ENCODE data around the gene HES2. TPM values are rescaled to one million over a fixed set of nuclear protein-coding genes. Genes with fewer than 3 reads are reported as not detected.
A peak's percentile ranks its signal among the peaks of the same experiment; 100 is the strongest.

Gene HES2
- total and polyA plus RNA-seq, 8 donors: 18.4 to 231 TPM; not detected in 6

GRCh38 chr1:6421266-6421665 is 1.5 kb upstream of the HES2 start:
- H3K9me3 ChIP-seq: no peaks in the 10 kb centered on the region
- TF ChIP-seq POLR2A (IDR thresholded peaks at IDR 0.05) (no peak), CTCF (IDR thresholded peaks at IDR 0.05) (no peak), EP300 (IDR thresholded peaks at IDR 0.05) (no peak), POLR2AphosphoS5 (IDR thresholded peaks at IDR 0.05) (no peak)
- H3K27me3 ChIP-seq: peaks cover 36 to 100% (median 97%) of the 10 kb centered on the region in 3 donors
- intact Hi-C loops (cut with DNase I; ENCODE audit: low total_unique reads): no loop called here
- no peaks in the 10 kb centered on the region for H3K36me3 ChIP-seq
- no peak overlapping the region for H3K4me3 ChIP-seq
- WGBS, 5 donors: 58 to 78% (median 69%) methylated on average over 4 of the region's 4 CpGs
- H3K4me1 ChIP-seq: peaks cover 48 to 64% (median 61%) of the 10 kb centered on the region in 4 donors
- H3K27ac ChIP-seq: no peak overlapping the region
- no peak for DNase-seq

GRCh38 chr1:6420454-6421042 is 829 bp upstream of the HES2 start:
- peak in 1 of 2 donors; percentile 68 for DNase-seq
- H3K4me1 ChIP-seq: peaks cover 48 to 60% (median 57%) of the 10 kb centered on the region in 4 donors
- no peak overlapping the region for H3K27ac ChIP-seq
- peaks cover 37 to 100% (median 97%) of the 10 kb centered on the region in 3 donors for H3K27me3 ChIP-seq
- peak overlapping the region; percentile 39 to 56 (median 43) for H3K4me3 ChIP-seq
- H3K36me3 ChIP-seq: no peaks in the 10 kb centered on the region
- intact Hi-C loops (cut with DNase I; ENCODE audit: low total_unique reads): no loop called here
- TF ChIP-seq POLR2AphosphoS5 (IDR thresholded peaks at IDR 0.05): no peak
- no peak for TF ChIP-seq CTCF (IDR thresholded peaks at IDR 0.05)
- TF ChIP-seq EP300 (IDR thresholded peaks at IDR 0.05): no peak
- no peak for TF ChIP-seq POLR2A (IDR thresholded peaks at IDR 0.05)
- 5 to 14% (median 8%) methylated on average over 14 to 44 of the region's 44 CpGs for WGBS, 5 donors
- H3K9me3 ChIP-seq: no peaks in the 10 kb centered on the region

GRCh38 chr1:6419397-6419803 is 319 bp downstream of the HES2 start:
- intact Hi-C loops (cut with DNase I; ENCODE audit: low total_unique reads): no loop called here
- 0 to 3% (median 2%) methylated on average over 30 to 48 of the region's 48 CpGs; no CpG with 5 or more reads in 2 of the 5 donors for WGBS, 5 donors
- H3K27me3 ChIP-seq: peaks cover 36 to 100% (median 97%) of the 10 kb centered on the region in 3 donors
- no peak overlapping the region for H3K27ac ChIP-seq
- peak in 1 of 2 donors; percentile 48 for DNase-seq
- no peaks in the 10 kb centered on the region for H3K9me3 ChIP-seq
- peaks cover 40 to 52% (median 49%) of the 10 kb centered on the region in 4 donors for H3K4me1 ChIP-seq
- no peak for TF ChIP-seq EP300 (IDR thresholded peaks at IDR 0.05)
- TF ChIP-seq POLR2A (IDR thresholded peaks at IDR 0.05): no peak
- TF ChIP-seq CTCF (IDR thresholded peaks at IDR 0.05): no peak
- TF ChIP-seq POLR2AphosphoS5 (IDR thresholded peaks at IDR 0.05): no peak
- H3K36me3 ChIP-seq: no peaks in the 10 kb centered on the region
- peak overlapping the region; percentile 39 to 56 (median 43) for H3K4me3 ChIP-seq

- DNase-seq: no peak
- Histone ChIP-seq H3K27me3 (peaks cover 32 to 100% (median 97%) of the 10 kb centered on the region in 3 donors), H3K36me3 (no peaks in the 10 kb centered on the region), H3K4me1 (peaks cover 34 to 49% (median 46%) of the 10 kb centered on the region in 4 donors), H3K4me3 (peak overlapping the region; percentile 39 to 56 (median 43)), H3K9me3 (no peaks in the 10 kb centered on the region), H3K27ac (no peak overlapping the region)
- intact Hi-C loops (cut with DNase I; ENCODE audit: low total_unique reads): no loop called here
- 5 to 23% (median 6%) methylated on average over 8 to 69 of the region's 69 CpGs for WGBS, 5 donors
- no peak for TF ChIP-seq EP300 (IDR thresholded peaks at IDR 0.05)
- TF ChIP-seq POLR2A (IDR thresholded peaks at IDR 0.05): no peak
- TF ChIP-seq CTCF (IDR thresholded peaks at IDR 0.05): no peak
- no peak for TF ChIP-seq POLR2AphosphoS5 (IDR thresholded peaks at IDR 0.05)
These were observed 887 bp downstream of the HES2 start for GRCh38 chr1:6418668-6419396.

All from stomach (tissue), 9 donors.